Measurements from ENCODE around the gene TRPM6. TPM values are rescaled to one million over a fixed set of nuclear protein-coding genes. Genes with fewer than 3 reads are reported as not detected.
"Not testable (repeated sequence)": the region's sequence is repeated elsewhere in the genome, so short reads cannot be mapped to it uniquely, and the experiment has no call there.

Gene TRPM6
- total and polyA plus RNA-seq, 2 experiments from 2014 or later: 0.23 to 0.87 TPM

- Mint-ChIP-seq H3K27me3 (ENCODE audit: insufficient read depth, low read depth, poor library complexity) (no peaks in the 10 kb centered on the region), H3K9me3 (no peaks in the 10 kb centered on the region), H3K27ac (no peak overlapping the region), H3K4me1 (peaks cover 5% of the 10 kb centered on the region; the same call in 1 of the 3 replicates), H3K36me3 (ENCODE audit: low read depth) (no peaks in the 10 kb centered on the region), H3K4me3 (no peak overlapping the region)
- no peak overlapping the region for H3K27ac ChIP-seq (ENCODE audit: low read depth)
- no peak overlapping the region for H3K4me2 ChIP-seq
- H3K27me3 ChIP-seq (ENCODE audit: insufficient read depth): no peaks in the 10 kb centered on the region
- no peaks in the 10 kb centered on the region for H3F3A ChIP-seq (replicated peaks; ENCODE audit: low read depth)
- H2AFZ ChIP-seq: no peak overlapping the region
- no peaks in the 10 kb centered on the region for H3K79me2 ChIP-seq (replicated peaks; ENCODE audit: insufficient read depth)
- H3K36me3 ChIP-seq (ENCODE audit: insufficient read depth): no peaks in the 10 kb centered on the region
- DNase-seq (ENCODE audit: low spot score): no peak
- H3K4me3 ChIP-seq: no peak overlapping the region
- H4K20me1 ChIP-seq (replicated peaks; ENCODE audit: insufficient read depth): no peaks in the 10 kb centered on the region
- H3K9me2 ChIP-seq (ENCODE audit: insufficient read depth): no peaks in the 10 kb centered on the region
- no peak for TF ChIP-seq CREB1 (CRISPR knock-in tag; IDR thresholded peaks at IDR 0.05; ENCODE audit: low read depth)
- no peak for TF ChIP-seq NANOG (IDR thresholded peaks at IDR 0.05; ENCODE audit: borderline replicate concordance)
- TF ChIP-seq EZH2 (IDR thresholded peaks at IDR 0.05; ENCODE audit: low read depth, unreplicated experiment): no peak
- no peak for TF ChIP-seq EZH2phosphoT487 (IDR thresholded peaks at IDR 0.05; ENCODE audit: unreplicated experiment)
- TF ChIP-seq JUNB (IDR thresholded peaks at IDR 0.05; ENCODE audit: unreplicated experiment): no peak
- TF ChIP-seq ZNF462 (CRISPR knock-in tag; IDR thresholded peaks at IDR 0.05): no peak
- no peak for TF ChIP-seq ZNF331 (CRISPR knock-in tag; IDR thresholded peaks at IDR 0.05; ENCODE audit: low read depth)
- TF ChIP-seq, protein P1, sequence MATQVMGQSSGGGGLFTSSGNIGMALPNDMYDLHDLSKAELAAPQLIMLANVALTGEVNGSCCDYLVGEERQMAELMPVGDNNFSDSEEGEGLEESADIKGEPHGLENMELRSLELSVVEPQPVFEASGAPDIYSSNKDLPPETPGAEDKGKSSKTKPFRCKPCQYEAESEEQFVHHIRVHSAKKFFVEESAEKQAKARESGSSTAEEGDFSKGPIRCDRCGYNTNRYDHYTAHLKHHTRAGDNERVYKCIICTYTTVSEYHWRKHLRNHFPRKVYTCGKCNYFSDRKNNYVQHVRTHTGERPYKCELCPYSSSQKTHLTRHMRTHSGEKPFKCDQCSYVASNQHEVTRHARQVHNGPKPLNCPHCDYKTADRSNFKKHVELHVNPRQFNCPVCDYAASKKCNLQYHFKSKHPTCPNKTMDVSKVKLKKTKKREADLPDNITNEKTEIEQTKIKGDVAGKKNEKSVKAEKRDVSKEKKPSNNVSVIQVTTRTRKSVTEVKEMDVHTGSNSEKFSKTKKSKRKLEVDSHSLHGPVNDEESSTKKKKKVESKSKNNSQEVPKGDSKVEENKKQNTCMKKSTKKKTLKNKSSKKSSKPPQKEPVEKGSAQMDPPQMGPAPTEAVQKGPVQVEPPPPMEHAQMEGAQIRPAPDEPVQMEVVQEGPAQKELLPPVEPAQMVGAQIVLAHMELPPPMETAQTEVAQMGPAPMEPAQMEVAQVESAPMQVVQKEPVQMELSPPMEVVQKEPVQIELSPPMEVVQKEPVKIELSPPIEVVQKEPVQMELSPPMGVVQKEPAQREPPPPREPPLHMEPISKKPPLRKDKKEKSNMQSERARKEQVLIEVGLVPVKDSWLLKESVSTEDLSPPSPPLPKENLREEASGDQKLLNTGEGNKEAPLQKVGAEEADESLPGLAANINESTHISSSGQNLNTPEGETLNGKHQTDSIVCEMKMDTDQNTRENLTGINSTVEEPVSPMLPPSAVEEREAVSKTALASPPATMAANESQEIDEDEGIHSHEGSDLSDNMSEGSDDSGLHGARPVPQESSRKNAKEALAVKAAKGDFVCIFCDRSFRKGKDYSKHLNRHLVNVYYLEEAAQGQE (IDR thresholded peaks at IDR 0.05; ENCODE audit: unreplicated experiment): no peak
- TF ChIP-seq POLR2AphosphoS5 (IDR thresholded peaks at IDR 0.05; ENCODE audit: low read depth): no peak
- TF ChIP-seq STAT1 (IDR thresholded peaks at IDR 0.05; ENCODE audit: unreplicated experiment): no peak
- H3K4me1 ChIP-seq (ENCODE audit: insufficient read depth): no peaks in the 10 kb centered on the region
- no peak for ATAC-seq
These were observed 26.6 kb downstream of the TRPM6 start for GRCh38 chr9:74861071-74861470.

- not testable (repeated sequence) for H2AFZ ChIP-seq
These were observed 27.5 kb downstream of the TRPM6 start for GRCh38 chr9:74860247-74860646.

More at GRCh38 chr9:74860247-74860646, 27.5 kb downstream of the TRPM6 start:
- not testable (repeated sequence) for H3K4me3 Mint-ChIP-seq; H3K79me2 ChIP-seq (replicated peaks; ENCODE audit: insufficient read depth); H3K9me2 ChIP-seq (ENCODE audit: insufficient read depth); H3K27ac ChIP-seq (ENCODE audit: low read depth); ATAC-seq; H3K4me2 ChIP-seq; H3K4me1 ChIP-seq (ENCODE audit: insufficient read depth); H3F3A ChIP-seq (replicated peaks; ENCODE audit: low read depth); DNase-seq (ENCODE audit: low spot score); H3K27me3 ChIP-seq (ENCODE audit: insufficient read depth); H3K27me3 Mint-ChIP-seq (ENCODE audit: insufficient read depth, low read depth, poor library complexity); H3K4me3 ChIP-seq; H3K9me3 Mint-ChIP-seq; H3K4me1 Mint-ChIP-seq; H3K36me3 Mint-ChIP-seq (ENCODE audit: low read depth); H3K27ac Mint-ChIP-seq; H3K36me3 ChIP-seq (ENCODE audit: insufficient read depth); H4K20me1 ChIP-seq (replicated peaks; ENCODE audit: insufficient read depth)
